ENCODE data around the gene ZNF366.

Gene ZNF366

DNA sequence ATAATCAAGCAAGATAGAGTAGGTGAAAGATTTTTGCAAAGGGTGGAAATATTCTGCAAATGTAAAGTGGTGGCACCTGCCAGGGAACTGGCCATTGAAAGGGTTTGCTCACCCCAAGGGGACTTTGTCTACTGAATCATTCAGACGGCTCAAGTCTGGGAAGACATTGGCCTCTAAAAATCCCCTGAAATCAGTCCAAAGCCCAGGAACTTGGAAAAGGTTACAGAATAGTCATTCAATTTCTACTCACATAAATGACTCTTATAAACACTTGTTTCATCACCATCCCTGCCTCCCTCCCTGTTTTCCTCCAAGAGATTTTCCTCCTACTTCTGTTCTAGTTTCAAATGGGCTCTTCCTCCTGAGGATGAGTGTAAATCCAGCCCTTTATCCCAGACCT, 28.5 kb downstream of the ZNF366 start:
- Histone ChIP-seq H3K4me3 (ENCODE audit: insufficient read depth, low read length, poor library complexity, severe bottlenecking) (no peak overlapping the region), H3F3A (ENCODE audit: insufficient read depth) (no peaks in the 10 kb centered on the region), H3K27me3 (ENCODE audit: low read length) (no peaks in the 10 kb centered on the region), H2AFZ (ENCODE audit: low read depth, low read length, severe bottlenecking) (no peak overlapping the region), H3K36me3 (ENCODE audit: low read length) (no peaks in the 10 kb centered on the region), H3K27ac (ENCODE audit: low read depth, low read length) (no peak overlapping the region), H4K20me1 (ENCODE audit: low read depth, low read length) (no peaks in the 10 kb centered on the region), H3K79me2 (ENCODE audit: insufficient read depth, low read length) (no peaks in the 10 kb centered on the region), H3K9me2 (replicated peaks; ENCODE audit: insufficient read depth, low read length) (no peaks in the 10 kb centered on the region), H3K9ac (ENCODE audit: low read length) (no peak overlapping the region), H3K9me3 (ENCODE audit: insufficient read depth, low read length) (no peaks in the 10 kb centered on the region), H3K4me2 (ENCODE audit: low read depth, low read length, poor library complexity, severe bottlenecking) (no peak overlapping the region)
- TF ChIP-seq, protein P1, sequence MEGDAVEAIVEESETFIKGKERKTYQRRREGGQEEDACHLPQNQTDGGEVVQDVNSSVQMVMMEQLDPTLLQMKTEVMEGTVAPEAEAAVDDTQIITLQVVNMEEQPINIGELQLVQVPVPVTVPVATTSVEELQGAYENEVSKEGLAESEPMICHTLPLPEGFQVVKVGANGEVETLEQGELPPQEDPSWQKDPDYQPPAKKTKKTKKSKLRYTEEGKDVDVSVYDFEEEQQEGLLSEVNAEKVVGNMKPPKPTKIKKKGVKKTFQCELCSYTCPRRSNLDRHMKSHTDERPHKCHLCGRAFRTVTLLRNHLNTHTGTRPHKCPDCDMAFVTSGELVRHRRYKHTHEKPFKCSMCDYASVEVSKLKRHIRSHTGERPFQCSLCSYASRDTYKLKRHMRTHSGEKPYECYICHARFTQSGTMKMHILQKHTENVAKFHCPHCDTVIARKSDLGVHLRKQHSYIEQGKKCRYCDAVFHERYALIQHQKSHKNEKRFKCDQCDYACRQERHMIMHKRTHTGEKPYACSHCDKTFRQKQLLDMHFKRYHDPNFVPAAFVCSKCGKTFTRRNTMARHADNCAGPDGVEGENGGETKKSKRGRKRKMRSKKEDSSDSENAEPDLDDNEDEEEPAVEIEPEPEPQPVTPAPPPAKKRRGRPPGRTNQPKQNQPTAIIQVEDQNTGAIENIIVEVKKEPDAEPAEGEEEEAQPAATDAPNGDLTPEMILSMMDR (IDR thresholded peaks at IDR 0.05; ENCODE audit: insufficient read depth, low read length, poor library complexity, severe bottlenecking) = no peak
- TF ChIP-seq EZH2phosphoT487 (conservative IDR thresholded peaks at IDR 0.05; ENCODE audit: low read length) = no peak

DNA sequence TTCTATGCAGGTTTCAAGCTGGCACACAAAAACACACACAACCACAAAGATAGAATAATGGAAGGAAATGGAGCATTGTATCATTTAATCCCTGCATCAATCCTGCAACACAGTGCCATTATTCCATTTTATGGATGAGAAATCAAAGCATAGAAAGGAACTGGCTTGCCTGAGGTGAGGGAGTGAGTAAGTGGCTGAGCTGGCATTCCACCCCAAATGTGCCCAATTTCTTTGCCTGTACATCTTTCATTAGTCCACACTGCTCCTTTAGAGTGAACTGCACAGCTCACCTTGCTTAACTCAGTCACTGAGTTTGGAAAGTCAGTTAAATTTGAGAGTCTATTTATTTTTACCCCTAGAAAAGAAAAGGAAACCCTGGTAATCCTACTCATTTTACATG, 28.9 kb downstream of the ZNF366 start:
- no peaks in the 10 kb centered on the region for H3F3A ChIP-seq (ENCODE audit: insufficient read depth)
- no peaks in the 10 kb centered on the region for H3K79me2 ChIP-seq (ENCODE audit: insufficient read depth, low read length)
- no peaks in the 10 kb centered on the region for H3K36me3 ChIP-seq (ENCODE audit: low read length)
- H3K4me2 ChIP-seq (ENCODE audit: low read depth, low read length, poor library complexity, severe bottlenecking) = no peak overlapping the region
- H2AFZ ChIP-seq (ENCODE audit: low read depth, low read length, severe bottlenecking) = no peak overlapping the region
- H4K20me1 ChIP-seq (ENCODE audit: low read depth, low read length) = no peaks in the 10 kb centered on the region
- H3K9ac ChIP-seq (ENCODE audit: low read length) = no peak overlapping the region
- no peak overlapping the region for H3K4me3 ChIP-seq (ENCODE audit: insufficient read depth, low read length, poor library complexity, severe bottlenecking)
- H3K27ac ChIP-seq (ENCODE audit: low read depth, low read length) = no peak overlapping the region
- no peaks in the 10 kb centered on the region for H3K9me2 ChIP-seq (replicated peaks; ENCODE audit: insufficient read depth, low read length)
- no peaks in the 10 kb centered on the region for H3K9me3 ChIP-seq (ENCODE audit: insufficient read depth, low read length)
- H3K27me3 ChIP-seq (ENCODE audit: low read length) = no peaks in the 10 kb centered on the region
- no peak for TF ChIP-seq EZH2phosphoT487 (conservative IDR thresholded peaks at IDR 0.05; ENCODE audit: low read length)

DNA sequence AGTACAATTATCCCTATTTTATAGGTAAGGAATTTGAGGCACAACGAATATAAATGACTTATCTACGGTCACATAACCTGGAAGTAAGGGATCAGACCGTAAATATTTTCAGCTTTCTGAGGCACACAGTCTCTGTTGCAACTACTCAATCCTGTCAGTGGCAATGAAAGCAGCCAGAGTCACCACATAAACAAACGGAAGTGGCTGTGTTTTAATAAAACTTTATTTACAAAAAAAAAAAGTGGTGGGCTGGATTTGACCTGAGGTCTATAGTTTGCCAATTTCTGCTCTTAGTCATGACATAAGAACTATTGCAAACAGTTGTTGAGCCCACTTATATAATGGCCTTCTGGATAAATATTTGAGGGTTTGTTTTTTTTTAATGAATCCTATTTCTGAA, 29.6 kb downstream of the ZNF366 start:
- Histone ChIP-seq H3F3A (ENCODE audit: insufficient read depth) (no peaks in the 10 kb centered on the region), H3K27ac (ENCODE audit: low read depth, low read length) (no peak overlapping the region), H4K20me1 (ENCODE audit: low read depth, low read length) (no peaks in the 10 kb centered on the region), H3K9me3 (ENCODE audit: insufficient read depth, low read length) (no peaks in the 10 kb centered on the region), H2AFZ (ENCODE audit: low read depth, low read length, severe bottlenecking) (no peak overlapping the region), H3K9ac (ENCODE audit: low read length) (no peak overlapping the region), H3K4me2 (ENCODE audit: low read depth, low read length, poor library complexity, severe bottlenecking) (no peak overlapping the region), H3K27me3 (ENCODE audit: low read length) (no peaks in the 10 kb centered on the region), H3K79me2 (ENCODE audit: insufficient read depth, low read length) (no peaks in the 10 kb centered on the region), H3K36me3 (ENCODE audit: low read length) (no peaks in the 10 kb centered on the region), H3K4me3 (ENCODE audit: insufficient read depth, low read length, poor library complexity, severe bottlenecking) (no peak overlapping the region), H3K9me2 (replicated peaks; ENCODE audit: insufficient read depth, low read length) (no peaks in the 10 kb centered on the region)
- TF ChIP-seq, protein P1 (IDR thresholded peaks at IDR 0.05; ENCODE audit: insufficient read depth, low read length, poor library complexity, severe bottlenecking) = no peak
- no peak for TF ChIP-seq EZH2phosphoT487 (conservative IDR thresholded peaks at IDR 0.05; ENCODE audit: low read length)

DNA sequence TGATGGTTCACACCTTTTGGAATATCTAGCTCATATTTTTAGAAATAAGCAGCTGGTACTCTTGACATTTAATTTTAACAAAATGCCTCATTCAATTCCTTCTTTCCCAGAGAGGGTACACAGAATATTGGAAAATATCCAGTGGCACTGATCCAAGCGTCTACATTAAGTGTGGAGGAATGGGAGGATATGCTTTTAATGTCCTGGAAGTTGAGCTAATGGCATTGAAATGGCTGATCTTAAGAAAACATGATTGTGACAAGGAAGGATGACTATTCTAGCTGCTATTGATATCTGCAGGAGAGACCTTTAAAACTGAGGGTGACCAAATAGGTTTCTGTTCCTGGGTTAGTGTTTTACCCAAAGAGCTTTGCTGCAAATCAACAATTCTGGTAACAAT, 30.0 kb downstream of the ZNF366 start:
- Histone ChIP-seq H3K9ac (ENCODE audit: low read length) (no peak overlapping the region), H3K9me2 (replicated peaks; ENCODE audit: insufficient read depth, low read length) (no peaks in the 10 kb centered on the region), H3K4me2 (ENCODE audit: low read depth, low read length, poor library complexity, severe bottlenecking) (no peak overlapping the region), H3K9me3 (ENCODE audit: insufficient read depth, low read length) (no peaks in the 10 kb centered on the region), H3K4me3 (ENCODE audit: insufficient read depth, low read length, poor library complexity, severe bottlenecking) (no peak overlapping the region), H3K27ac (ENCODE audit: low read depth, low read length) (no peak overlapping the region), H3F3A (ENCODE audit: insufficient read depth) (no peaks in the 10 kb centered on the region), H3K79me2 (ENCODE audit: insufficient read depth, low read length) (no peaks in the 10 kb centered on the region), H3K36me3 (ENCODE audit: low read length) (no peaks in the 10 kb centered on the region), H4K20me1 (ENCODE audit: low read depth, low read length) (no peaks in the 10 kb centered on the region), H2AFZ (ENCODE audit: low read depth, low read length, severe bottlenecking) (no peak overlapping the region), H3K27me3 (ENCODE audit: low read length) (no peaks in the 10 kb centered on the region)
- TF ChIP-seq EZH2phosphoT487 (conservative IDR thresholded peaks at IDR 0.05; ENCODE audit: low read length) = no peak
